Measurements from ENCODE around the gene FNTB.

The FNTB gene

GRCh38 chr14:65095633-65096205 is 109.0 kb downstream of the FNTB start:
- DNase-seq (ENCODE audit: low read depth, low spot score), result peak; percentile 87
- in situ Hi-C loops (cut with HindIII; ENCODE audit: low sequenced_read_pairs), result no loop called here
- H3K4me3 ChIP-seq (ENCODE audit: low read depth, low read length), result no peak overlapping the region
- TF ChIP-seq CTCF (IDR thresholded peaks at IDR 0.05; ENCODE audit: low read depth, low read length), result no peak

GRCh38 chr14:65096323-65097089 is 109.8 kb downstream of the FNTB start:
- no peak for DNase-seq (ENCODE audit: low read depth, low spot score)
- TF ChIP-seq CTCF (IDR thresholded peaks at IDR 0.05; ENCODE audit: low read depth, low read length), result no peak
- in situ Hi-C loops (cut with HindIII; ENCODE audit: low sequenced_read_pairs), result no loop called here
- H3K4me3 ChIP-seq (ENCODE audit: low read depth, low read length), result no peak overlapping the region

- peak; percentile 38 for DNase-seq (ENCODE audit: low read depth, low spot score)
- H3K4me3 ChIP-seq (ENCODE audit: low read depth, low read length), result no peak overlapping the region
- TF ChIP-seq CTCF (IDR thresholded peaks at IDR 0.05; ENCODE audit: low read depth, low read length), result no peak
- in situ Hi-C loops (cut with HindIII; ENCODE audit: low sequenced_read_pairs), result no loop called here
These were observed 111.9 kb downstream of the FNTB start for GRCh38 chr14:65098586-65098985.

- in situ Hi-C loops (cut with HindIII; ENCODE audit: low sequenced_read_pairs), result no loop called here
- no peak for TF ChIP-seq CTCF (IDR thresholded peaks at IDR 0.05; ENCODE audit: low read depth, low read length)
- peak overlapping the region; percentile 85 for H3K4me3 ChIP-seq (ENCODE audit: low read depth, low read length)
- DNase-seq (ENCODE audit: low read depth, low spot score), result no peak
These were observed 114.3 kb downstream of the FNTB start for GRCh38 chr14:65100922-65101541.

- peak overlapping the region; percentile 85 for H3K4me3 ChIP-seq (ENCODE audit: low read depth, low read length)
- TF ChIP-seq CTCF (IDR thresholded peaks at IDR 0.05; ENCODE audit: low read depth, low read length), result no peak
- in situ Hi-C loops (cut with HindIII; ENCODE audit: low sequenced_read_pairs), result no loop called here
- DNase-seq (ENCODE audit: low read depth, low spot score), result no peak
These were observed 115.1 kb downstream of the FNTB start for GRCh38 chr14:65101631-65102440.

GRCh38 chr14:65102441-65103149 is 115.9 kb downstream of the FNTB start, which contains the start of gene MAX:
MAX (minus strand) TSS chr14:65102517; CDS start chr14:65102339, 178 bp downstream.
- peak within 1 kb of the TSS; percentile 85 for H3K4me3 ChIP-seq (ENCODE audit: low read depth, low read length)
- peak; percentile 99 for DNase-seq (ENCODE audit: low read depth, low spot score)
- no peak for TF ChIP-seq CTCF (IDR thresholded peaks at IDR 0.05; ENCODE audit: low read depth, low read length)
- in situ Hi-C loops (cut with HindIII; ENCODE audit: low sequenced_read_pairs), result no loop called here
